ENCODE data around the gene NTRK3.

- no peak for TF ChIP-seq CTCF (IDR thresholded peaks at IDR 0.05)
- TF ChIP-seq POLR2A (IDR thresholded peaks at IDR 0.05): no peak
Measured at GRCh38 chr15:88080616-88081015, 175.9 kb downstream of the NTRK3 start.
